ENCODE data around the gene PPP1R9A.

The PPP1R9A gene

DNA sequence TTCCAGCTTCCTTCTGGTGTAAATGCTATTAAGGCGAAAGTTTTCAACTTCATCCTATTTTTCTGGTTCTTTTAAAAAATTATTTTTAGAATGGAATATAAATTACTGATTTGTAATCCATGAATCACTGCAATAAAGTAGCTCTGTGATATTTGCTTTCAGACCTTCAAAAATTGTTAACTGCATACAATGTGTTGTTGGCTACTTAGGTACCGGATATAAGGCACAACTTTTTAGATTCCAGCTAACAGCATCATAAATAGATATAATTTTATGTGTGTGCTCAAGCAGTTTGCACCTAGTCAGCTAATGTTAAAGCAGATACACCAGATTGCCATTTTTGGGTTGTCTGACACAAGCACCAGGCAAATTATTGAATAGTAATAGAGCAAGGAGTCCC, 358.2 kb downstream of the PPP1R9A start:
- no peak for ATAC-seq
- TF ChIP-seq, protein P1, sequence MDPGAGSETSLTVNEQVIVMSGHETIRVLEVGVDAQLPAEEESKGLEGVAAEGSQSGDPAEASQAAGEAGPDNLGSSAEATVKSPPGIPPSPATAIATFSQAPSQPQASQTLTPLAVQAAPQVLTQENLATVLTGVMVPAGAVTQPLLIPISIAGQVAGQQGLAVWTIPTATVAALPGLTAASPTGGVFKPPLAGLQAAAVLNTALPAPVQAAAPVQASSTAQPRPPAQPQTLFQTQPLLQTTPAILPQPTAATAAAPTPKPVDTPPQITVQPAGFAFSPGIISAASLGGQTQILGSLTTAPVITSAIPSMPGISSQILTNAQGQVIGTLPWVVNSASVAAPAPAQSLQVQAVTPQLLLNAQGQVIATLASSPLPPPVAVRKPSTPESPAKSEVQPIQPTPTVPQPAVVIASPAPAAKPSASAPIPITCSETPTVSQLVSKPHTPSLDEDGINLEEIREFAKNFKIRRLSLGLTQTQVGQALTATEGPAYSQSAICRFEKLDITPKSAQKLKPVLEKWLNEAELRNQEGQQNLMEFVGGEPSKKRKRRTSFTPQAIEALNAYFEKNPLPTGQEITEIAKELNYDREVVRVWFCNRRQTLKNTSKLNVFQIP (CRISPR knock-in tag; IDR thresholded peaks at IDR 0.05; ENCODE audit: borderline replicate concordance, low read depth) = no peak
- TF ChIP-seq ZFP3 (CRISPR knock-in tag; IDR thresholded peaks at IDR 0.05) (no peak), SNAI2 (CRISPR knock-in tag; IDR thresholded peaks at IDR 0.05) (no peak), TCF4 (CRISPR knock-in tag; IDR thresholded peaks at IDR 0.05; ENCODE audit: borderline replicate concordance) (no peak), ESRRG (CRISPR knock-in tag; IDR thresholded peaks at IDR 0.05) (no peak), ZNF8 (CRISPR knock-in tag; IDR thresholded peaks at IDR 0.05) (no peak), GLIS3 (CRISPR knock-in tag; IDR thresholded peaks at IDR 0.05) (no peak), ZFP30 (CRISPR knock-in tag; IDR thresholded peaks at IDR 0.05) (no peak), ZNF70 (CRISPR knock-in tag; IDR thresholded peaks at IDR 0.05) (no peak), ARNTL (CRISPR knock-in tag; IDR thresholded peaks at IDR 0.05; ENCODE audit: borderline replicate concordance, low read depth) (no peak), RARB (CRISPR knock-in tag; IDR thresholded peaks at IDR 0.05) (no peak)
- TF ChIP-seq, protein P2, sequence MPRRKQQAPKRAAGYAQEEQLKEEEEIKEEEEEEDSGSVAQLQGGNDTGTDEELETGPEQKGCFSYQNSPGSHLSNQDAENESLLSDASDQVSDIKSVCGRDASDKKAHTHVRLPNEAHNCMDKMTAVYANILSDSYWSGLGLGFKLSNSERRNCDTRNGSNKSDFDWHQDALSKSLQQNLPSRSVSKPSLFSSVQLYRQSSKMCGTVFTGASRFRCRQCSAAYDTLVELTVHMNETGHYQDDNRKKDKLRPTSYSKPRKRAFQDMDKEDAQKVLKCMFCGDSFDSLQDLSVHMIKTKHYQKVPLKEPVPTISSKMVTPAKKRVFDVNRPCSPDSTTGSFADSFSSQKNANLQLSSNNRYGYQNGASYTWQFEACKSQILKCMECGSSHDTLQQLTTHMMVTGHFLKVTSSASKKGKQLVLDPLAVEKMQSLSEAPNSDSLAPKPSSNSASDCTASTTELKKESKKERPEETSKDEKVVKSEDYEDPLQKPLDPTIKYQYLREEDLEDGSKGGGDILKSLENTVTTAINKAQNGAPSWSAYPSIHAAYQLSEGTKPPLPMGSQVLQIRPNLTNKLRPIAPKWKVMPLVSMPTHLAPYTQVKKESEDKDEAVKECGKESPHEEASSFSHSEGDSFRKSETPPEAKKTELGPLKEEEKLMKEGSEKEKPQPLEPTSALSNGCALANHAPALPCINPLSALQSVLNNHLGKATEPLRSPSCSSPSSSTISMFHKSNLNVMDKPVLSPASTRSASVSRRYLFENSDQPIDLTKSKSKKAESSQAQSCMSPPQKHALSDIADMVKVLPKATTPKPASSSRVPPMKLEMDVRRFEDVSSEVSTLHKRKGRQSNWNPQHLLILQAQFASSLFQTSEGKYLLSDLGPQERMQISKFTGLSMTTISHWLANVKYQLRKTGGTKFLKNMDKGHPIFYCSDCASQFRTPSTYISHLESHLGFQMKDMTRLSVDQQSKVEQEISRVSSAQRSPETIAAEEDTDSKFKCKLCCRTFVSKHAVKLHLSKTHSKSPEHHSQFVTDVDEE (CRISPR knock-in tag; IDR thresholded peaks at IDR 0.05) = no peak

DNA sequence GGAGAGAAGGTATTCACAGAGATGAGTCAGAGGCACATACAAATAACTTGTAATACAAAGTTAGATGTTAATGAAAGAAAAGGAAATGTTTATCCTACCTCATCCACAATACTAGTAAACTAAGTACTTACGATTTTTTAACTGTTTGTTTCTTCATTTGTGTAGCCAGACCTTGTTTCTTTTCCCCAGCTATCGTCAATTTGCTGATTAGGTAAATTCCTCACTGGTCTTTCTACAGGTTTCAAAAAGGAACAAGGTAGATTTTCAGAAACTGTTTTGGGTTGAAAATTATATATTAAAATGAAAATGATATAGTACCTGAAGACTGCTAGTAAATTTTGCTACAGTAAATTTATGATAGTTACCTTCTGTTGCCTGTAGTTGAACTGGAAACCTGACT, 360.4 kb downstream of the PPP1R9A start:
- TF ChIP-seq ZNF70 (CRISPR knock-in tag; IDR thresholded peaks at IDR 0.05) (no peak), BACH2 (CRISPR knock-in tag; IDR thresholded peaks at IDR 0.05; ENCODE audit: borderline replicate concordance) (no peak), ESRRG (CRISPR knock-in tag; IDR thresholded peaks at IDR 0.05) (no peak), GLIS3 (CRISPR knock-in tag; IDR thresholded peaks at IDR 0.05) (no peak), PPARA (CRISPR knock-in tag; IDR thresholded peaks at IDR 0.05; ENCODE audit: borderline replicate concordance) (no peak), RARB (CRISPR knock-in tag; IDR thresholded peaks at IDR 0.05) (no peak), ZNF565 (CRISPR knock-in tag; conservative IDR thresholded peaks at IDR 0.05; ENCODE audit: low read depth) (no peak), OSR1 (CRISPR knock-in tag; IDR thresholded peaks at IDR 0.05) (no peak), ZFP3 (CRISPR knock-in tag; IDR thresholded peaks at IDR 0.05) (no peak), TOX (CRISPR knock-in tag; IDR thresholded peaks at IDR 0.05; ENCODE audit: borderline replicate concordance) (no peak), ZFP30 (CRISPR knock-in tag; IDR thresholded peaks at IDR 0.05) (no peak), ZC3H10 (CRISPR knock-in tag; IDR thresholded peaks at IDR 0.05) (no peak), ARNTL (CRISPR knock-in tag; IDR thresholded peaks at IDR 0.05; ENCODE audit: borderline replicate concordance, low read depth) (no peak)
- TF ChIP-seq, protein P3, sequence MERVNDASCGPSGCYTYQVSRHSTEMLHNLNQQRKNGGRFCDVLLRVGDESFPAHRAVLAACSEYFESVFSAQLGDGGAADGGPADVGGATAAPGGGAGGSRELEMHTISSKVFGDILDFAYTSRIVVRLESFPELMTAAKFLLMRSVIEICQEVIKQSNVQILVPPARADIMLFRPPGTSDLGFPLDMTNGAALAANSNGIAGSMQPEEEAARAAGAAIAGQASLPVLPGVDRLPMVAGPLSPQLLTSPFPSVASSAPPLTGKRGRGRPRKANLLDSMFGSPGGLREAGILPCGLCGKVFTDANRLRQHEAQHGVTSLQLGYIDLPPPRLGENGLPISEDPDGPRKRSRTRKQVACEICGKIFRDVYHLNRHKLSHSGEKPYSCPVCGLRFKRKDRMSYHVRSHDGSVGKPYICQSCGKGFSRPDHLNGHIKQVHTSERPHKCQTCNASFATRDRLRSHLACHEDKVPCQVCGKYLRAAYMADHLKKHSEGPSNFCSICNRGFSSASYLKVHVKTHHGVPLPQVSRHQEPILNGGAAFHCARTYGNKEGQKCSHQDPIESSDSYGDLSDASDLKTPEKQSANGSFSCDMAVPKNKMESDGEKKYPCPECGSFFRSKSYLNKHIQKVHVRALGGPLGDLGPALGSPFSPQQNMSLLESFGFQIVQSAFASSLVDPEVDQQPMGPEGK (CRISPR knock-in tag; IDR thresholded peaks at IDR 0.05; ENCODE audit: borderline replicate concordance) = no peak
- TF ChIP-seq, protein P4, sequence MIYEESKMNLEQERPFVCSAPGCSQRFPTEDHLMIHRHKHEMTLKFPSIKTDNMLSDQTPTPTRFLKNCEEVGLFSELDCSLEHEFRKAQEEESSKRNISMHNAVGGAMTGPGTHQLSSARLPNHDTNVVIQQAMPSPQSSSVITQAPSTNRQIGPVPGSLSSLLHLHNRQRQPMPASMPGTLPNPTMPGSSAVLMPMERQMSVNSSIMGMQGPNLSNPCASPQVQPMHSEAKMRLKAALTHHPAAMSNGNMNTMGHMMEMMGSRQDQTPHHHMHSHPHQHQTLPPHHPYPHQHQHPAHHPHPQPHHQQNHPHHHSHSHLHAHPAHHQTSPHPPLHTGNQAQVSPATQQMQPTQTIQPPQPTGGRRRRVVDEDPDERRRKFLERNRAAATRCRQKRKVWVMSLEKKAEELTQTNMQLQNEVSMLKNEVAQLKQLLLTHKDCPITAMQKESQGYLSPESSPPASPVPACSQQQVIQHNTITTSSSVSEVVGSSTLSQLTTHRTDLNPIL (CRISPR knock-in tag; IDR thresholded peaks at IDR 0.05; ENCODE audit: low read depth) = no peak
- TF ChIP-seq, protein P1 (CRISPR knock-in tag; IDR thresholded peaks at IDR 0.05; ENCODE audit: borderline replicate concordance, low read depth) = no peak
- TF ChIP-seq, protein P5, sequence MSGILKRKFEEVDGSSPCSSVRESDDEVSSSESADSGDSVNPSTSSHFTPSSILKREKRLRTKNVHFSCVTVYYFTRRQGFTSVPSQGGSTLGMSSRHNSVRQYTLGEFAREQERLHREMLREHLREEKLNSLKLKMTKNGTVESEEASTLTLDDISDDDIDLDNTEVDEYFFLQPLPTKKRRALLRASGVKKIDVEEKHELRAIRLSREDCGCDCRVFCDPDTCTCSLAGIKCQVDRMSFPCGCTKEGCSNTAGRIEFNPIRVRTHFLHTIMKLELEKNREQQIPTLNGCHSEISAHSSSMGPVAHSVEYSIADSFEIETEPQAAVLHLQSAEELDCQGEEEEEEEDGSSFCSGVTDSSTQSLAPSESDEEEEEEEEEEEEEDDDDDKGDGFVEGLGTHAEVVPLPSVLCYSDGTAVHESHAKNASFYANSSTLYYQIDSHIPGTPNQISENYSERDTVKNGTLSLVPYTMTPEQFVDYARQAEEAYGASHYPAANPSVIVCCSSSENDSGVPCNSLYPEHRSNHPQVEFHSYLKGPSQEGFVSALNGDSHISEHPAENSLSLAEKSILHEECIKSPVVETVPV (CRISPR knock-in tag; IDR thresholded peaks at IDR 0.05) = no peak
- TF ChIP-seq, protein P2 (CRISPR knock-in tag; IDR thresholded peaks at IDR 0.05) = no peak
- no peak for ATAC-seq

Measured in SK-N-SH treated with all-trans-retinoic acid at 6 μM for 48 hours (cell line).